Activated B cell treated with CpG ODN at 0.5 μM for 24 hours (primary cell): Measurements from ENCODE around the gene TPM2. TPM values are rescaled to one million over a fixed set of nuclear protein-coding genes. Genes with fewer than 3 reads are reported as not detected.

Source experiments
- ATAC-seq: fragments of 200-7000 bp; cut with Tn5 transposase; one replicate; pipeline ENCODE4 v1.10.0; 2021; ENCODE audit warnings: low read depth, mild to moderate bottlenecking, moderate library complexity
- CTCF ChIA-PET: fragments of 350-600 bp; sonication (Branson Sonifier 250); formaldehyde crosslinking; loops from one replicate; lab custom pipeline; 2021; ENCODE audit warnings: antibody characterized with exemption; lab: Charles Lee
- POLR2A ChIA-PET: fragments of 350-600 bp; sonication (Branson Sonifier 250); formaldehyde crosslinking; loops from one replicate; lab custom pipeline; 2021; ENCODE audit warnings: antibody characterized with exemption; lab: Charles Lee
- DNase-seq: peaks from one replicate; pipeline ENCODE4 v3.0.0; 2022
- H3K27ac Mint-ChIP-seq: one replicate; pipeline ENCODE4 v1.8.0; 2020; ENCODE audit warnings: mixed read lengths
- H3K27me3 Mint-ChIP-seq: one replicate; pipeline ENCODE4 v1.8.0; 2021; ENCODE audit warnings: mixed read lengths
- H3K36me3 Mint-ChIP-seq: one replicate; pipeline ENCODE4 v1.8.0; 2021; ENCODE audit warnings: low read depth, mixed read lengths
- H3K4me1 Mint-ChIP-seq: one replicate; pipeline ENCODE4 v1.8.0; 2021; ENCODE audit warnings: mixed read lengths
- H3K4me3 Mint-ChIP-seq: one replicate; pipeline ENCODE4 v1.8.0; 2020; ENCODE audit warnings: mild to moderate bottlenecking, mixed read lengths
- H3K9me3 Mint-ChIP-seq: one replicate; pipeline ENCODE4 v1.8.0; 2020; ENCODE audit warnings: mixed read lengths
- intact Hi-C: fragments of 100-400 bp; cut with micrococcal nuclease; formaldehyde crosslinking; loops from one replicate; pipeline ENCODE4 v1.15.1; 2024
- total RNA-seq: library from RNA; stranded (reverse); gene quantifications from 2 replicates; pipeline ENCODE4 v1.2.3, GENCODE V29; 2022
- TF ChIP-seq, protein P1 (sequence below): fragments of 200-600 bp; IDR thresholded peaks from one replicate; pipeline ENCODE4 v1.8.0; 2022; ENCODE audit warnings: antibody characterized with exemption, mild to moderate bottlenecking

The TPM2 gene
- total RNA-seq, 1 donor from 2014 or later: 2.0 TPM

DNA sequence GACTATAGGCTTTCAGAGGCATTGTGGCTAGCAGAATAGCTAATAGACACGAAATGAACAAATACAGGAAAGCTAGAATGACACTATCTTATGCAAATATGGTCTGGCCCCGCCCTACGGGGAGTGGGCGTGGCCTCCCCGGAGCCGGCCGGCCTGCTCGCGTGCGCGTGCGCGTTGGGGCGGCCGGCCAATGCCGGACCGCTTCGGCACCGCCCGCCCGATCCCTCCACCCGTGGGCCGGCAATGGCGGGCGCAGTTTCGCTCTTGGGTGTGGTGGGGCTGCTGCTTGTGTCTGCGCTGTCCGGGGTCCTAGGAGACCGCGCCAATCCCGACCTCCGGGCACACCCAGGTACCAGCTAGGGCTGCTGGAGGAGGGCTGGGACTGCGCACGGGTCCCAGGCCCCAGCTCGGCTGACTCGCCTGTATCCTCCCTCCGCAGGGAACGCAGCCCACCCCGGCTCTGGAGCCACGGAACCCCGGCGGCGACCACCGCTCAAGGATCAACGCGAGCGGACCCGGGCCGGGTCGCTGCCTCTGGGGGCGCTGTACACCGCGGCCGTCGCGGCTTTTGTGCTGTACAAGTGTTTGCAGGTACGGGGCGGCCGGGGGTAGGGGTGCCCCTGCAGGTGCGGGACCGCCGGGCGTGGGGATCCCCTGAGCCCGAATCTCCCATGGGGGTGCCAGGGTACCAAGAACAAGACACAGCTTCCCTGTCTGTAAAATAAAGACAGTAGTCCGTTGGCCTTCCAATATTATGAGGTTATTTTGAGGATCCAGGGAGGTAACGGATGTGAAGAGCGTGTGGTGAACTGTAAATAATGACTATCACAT lies 31.4 kb downstream of the TPM2 start, which contains the start of gene CCDC107:
Gene CCDC107, plus strand, starts transcription at position 156 of the 831 bp plus-strand sequence. Its CDS starts 88 bp downstream, at position 244.
- H3K36me3 Mint-ChIP-seq: peaks cover 33% of the 10 kb centered on the region
- CTCF ChIA-PET: interaction anchor here (0.8 to 12.0 kb wide), 18 partner anchors 11 to 130 kb away, joined by 3 to 127 read pairs (median 6); partner anchors contain the start of genes CD72, CREB3, GBA2 and RGP1
- peaks cover 5% of the 10 kb centered on the region for H3K27me3 Mint-ChIP-seq
- POLR2A ChIA-PET: interaction anchor here (0.5 to 18.0 kb wide), 26 partner anchors 8 to 555 kb away, joined by 3 to 549 read pairs (median 4); partner anchors contain the start of genes CD72, CREB3, FAM221B and HINT2
- H3K4me1 Mint-ChIP-seq: peaks cover 85% of the 10 kb centered on the region
- peak within 1 kb of the TSS; percentile 99 for H3K27ac Mint-ChIP-seq
- intact Hi-C loops: loop anchor here (1.0 to 2.0 kb wide), 7 partner anchors 22 to 670 kb away; partner anchors contain the start of genes CREB3, DNAJB5, HINT2 and TLN1
- TF ChIP-seq, protein P1, sequence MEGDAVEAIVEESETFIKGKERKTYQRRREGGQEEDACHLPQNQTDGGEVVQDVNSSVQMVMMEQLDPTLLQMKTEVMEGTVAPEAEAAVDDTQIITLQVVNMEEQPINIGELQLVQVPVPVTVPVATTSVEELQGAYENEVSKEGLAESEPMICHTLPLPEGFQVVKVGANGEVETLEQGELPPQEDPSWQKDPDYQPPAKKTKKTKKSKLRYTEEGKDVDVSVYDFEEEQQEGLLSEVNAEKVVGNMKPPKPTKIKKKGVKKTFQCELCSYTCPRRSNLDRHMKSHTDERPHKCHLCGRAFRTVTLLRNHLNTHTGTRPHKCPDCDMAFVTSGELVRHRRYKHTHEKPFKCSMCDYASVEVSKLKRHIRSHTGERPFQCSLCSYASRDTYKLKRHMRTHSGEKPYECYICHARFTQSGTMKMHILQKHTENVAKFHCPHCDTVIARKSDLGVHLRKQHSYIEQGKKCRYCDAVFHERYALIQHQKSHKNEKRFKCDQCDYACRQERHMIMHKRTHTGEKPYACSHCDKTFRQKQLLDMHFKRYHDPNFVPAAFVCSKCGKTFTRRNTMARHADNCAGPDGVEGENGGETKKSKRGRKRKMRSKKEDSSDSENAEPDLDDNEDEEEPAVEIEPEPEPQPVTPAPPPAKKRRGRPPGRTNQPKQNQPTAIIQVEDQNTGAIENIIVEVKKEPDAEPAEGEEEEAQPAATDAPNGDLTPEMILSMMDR: peak; percentile 20
- no peaks in the 10 kb centered on the region for H3K9me3 Mint-ChIP-seq
- H3K4me3 Mint-ChIP-seq: peak within 1 kb of the TSS; percentile 88
- DNase-seq (peak; percentile 89), ATAC-seq (peak; percentile 68)

DNA sequence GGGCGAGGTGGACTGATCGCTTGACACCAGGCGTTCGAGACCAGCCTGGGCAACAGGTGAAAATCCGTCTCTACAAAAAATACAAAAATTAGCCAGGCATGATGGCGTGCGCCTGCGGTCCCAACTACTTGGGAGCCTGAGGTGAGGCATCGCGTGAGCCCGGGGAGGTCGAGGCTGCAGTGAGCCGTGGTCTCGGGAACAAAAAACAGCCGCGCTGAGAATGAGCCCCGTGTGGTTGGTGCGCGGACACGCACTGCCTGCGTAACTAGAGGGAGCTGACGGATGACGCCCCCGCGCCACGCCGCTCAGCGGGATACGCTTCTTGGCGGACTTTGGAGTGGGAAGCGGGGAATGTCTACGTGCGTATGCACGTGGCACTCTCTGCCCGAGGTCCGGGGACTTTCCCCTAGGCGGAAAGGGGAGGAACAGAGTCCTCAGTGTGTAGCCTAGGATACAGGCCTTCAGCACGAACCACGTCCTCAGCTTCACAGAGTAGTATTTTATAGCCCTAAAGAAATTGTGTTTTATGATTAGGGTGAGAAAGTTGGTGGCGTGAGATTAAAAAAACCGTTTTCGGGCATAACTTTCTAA lies 32.1 kb downstream of the TPM2 start, which contains the start of gene RMRP:
Gene RMRP, minus strand, starts transcription at position 474 of the 591 bp plus-strand sequence.
- ChIA-PET POLR2A (interaction anchor here (0.5 to 18.0 kb wide), 25 partner anchors 8 to 555 kb away, joined by 3 to 549 read pairs (median 4); partner anchors contain the start of genes CD72, CREB3, FAM221B and HINT2), CTCF (interaction anchor here (0.9 to 12.0 kb wide), 16 partner anchors 10 to 99 kb away, joined by 3 to 127 read pairs (median 6); partner anchors contain the start of genes CD72, CREB3, GBA2 and RGP1)
- Mint-ChIP-seq H3K27me3 (peaks cover 5% of the 10 kb centered on the region), H3K27ac (peak within 1 kb of the TSS; percentile 99), H3K4me3 (peak within 1 kb of the TSS; percentile 88), H3K9me3 (no peaks in the 10 kb centered on the region), H3K4me1 (peaks cover 78% of the 10 kb centered on the region), H3K36me3 (peaks cover 33% of the 10 kb centered on the region)
- intact Hi-C loops: loop anchor here (1.0 to 2.0 kb wide), 12 partner anchors 8 to 669 kb away; partner anchors contain the start of genes ARHGEF39, CREB3, DNAJB5 and HINT2
- TF ChIP-seq, protein P1: no peak
- DNase-seq (peak; percentile 81), ATAC-seq (peak; percentile 81)

DNA sequence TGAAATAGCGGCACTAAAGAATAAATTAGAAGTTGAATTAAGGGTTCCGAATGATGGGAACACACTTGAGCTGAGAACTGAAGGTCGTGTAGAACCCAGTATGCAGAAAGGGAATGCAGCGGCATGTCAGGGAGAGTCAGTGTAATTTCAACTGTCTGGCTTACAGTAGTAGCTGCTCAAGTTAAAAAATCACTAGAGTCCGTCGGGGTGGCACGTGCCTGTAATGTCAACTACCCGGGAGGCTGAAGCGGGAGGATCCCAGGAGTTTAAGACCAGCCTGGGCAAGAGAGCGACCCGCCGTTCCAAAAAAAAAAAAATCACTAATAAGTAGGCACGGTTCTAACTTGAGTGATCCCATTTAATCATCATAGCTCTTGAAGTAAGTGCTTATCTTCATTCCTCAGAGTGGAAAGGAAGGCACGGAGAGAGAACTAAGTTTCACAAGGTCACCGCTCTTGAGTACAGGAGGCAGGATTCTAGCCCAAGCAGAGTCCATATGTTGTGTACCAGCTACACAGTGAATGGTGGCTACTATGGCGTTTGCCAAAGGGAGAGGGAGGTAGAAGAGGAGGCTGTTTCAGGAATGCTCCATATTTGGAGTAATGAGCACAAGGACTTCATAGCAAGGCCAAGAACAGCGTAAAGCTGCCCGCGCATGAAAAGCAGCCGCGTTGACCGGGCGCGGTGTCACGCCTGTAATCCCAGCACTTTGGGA lies 32.7 kb downstream of the TPM2 start:
- Mint-ChIP-seq H3K27ac (peak overlapping the region; percentile 99), H3K36me3 (peaks cover 32% of the 10 kb centered on the region), H3K27me3 (peaks cover 5% of the 10 kb centered on the region), H3K4me1 (peaks cover 74% of the 10 kb centered on the region), H3K4me3 (peak overlapping the region; percentile 88), H3K9me3 (no peaks in the 10 kb centered on the region)
- ChIA-PET CTCF (interaction anchor here (1.0 to 12.0 kb wide), 10 partner anchors 10 to 100 kb away, joined by 3 to 127 read pairs (median 7); partner anchors contain the start of genes CD72, CREB3, TESK1 and TLN1), POLR2A (interaction anchor here (0.6 to 18.0 kb wide), 17 partner anchors 8 to 172 kb away, joined by 3 to 549 read pairs (median 6); partner anchors contain the start of genes ARHGEF39, CD72, CREB3 and FAM221B)
- intact Hi-C loops: loop anchor here (1.0 to 2.0 kb wide), 5 partner anchors 8 to 540 kb away; partner anchors contain the start of gene ARHGEF39
- TF ChIP-seq, protein P1: no peak
- ATAC-seq: peak; percentile 3
- DNase-seq: no peak

DNA sequence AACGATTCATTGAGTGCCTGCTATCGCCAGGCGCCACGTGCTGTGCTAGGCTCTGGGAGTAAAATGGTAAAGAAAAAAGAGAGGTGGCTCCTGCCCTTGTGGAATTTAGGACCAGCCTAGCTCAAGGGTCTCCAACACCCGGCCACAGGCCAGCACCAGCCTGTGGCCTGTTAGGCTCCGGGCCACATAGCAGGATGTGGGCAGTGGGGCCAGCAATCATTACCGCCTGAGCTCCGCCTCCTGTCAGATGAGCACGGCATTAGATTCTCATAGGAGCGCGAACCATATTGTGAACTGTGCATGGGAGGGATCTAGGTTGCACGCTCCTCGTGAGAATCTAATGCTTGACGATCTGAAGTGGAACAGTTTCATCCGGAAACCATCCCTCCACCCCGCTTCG lies 33.4 kb downstream of the TPM2 start:
- Mint-ChIP-seq H3K27ac (peak overlapping the region; percentile 99), H3K36me3 (peaks cover 29% of the 10 kb centered on the region), H3K9me3 (no peaks in the 10 kb centered on the region), H3K4me1 (peaks cover 76% of the 10 kb centered on the region), H3K4me3 (peak overlapping the region; percentile 88), H3K27me3 (peaks cover 5% of the 10 kb centered on the region)
- TF ChIP-seq, protein P1: no peak
- ATAC-seq (no peak), DNase-seq (no peak)
- ChIA-PET CTCF (interaction anchor here (1.0 to 12.0 kb wide), 4 partner anchors 9 to 41 kb away, joined by 3 to 127 read pairs (median 38); partner anchors contain the start of gene CD72), POLR2A (interaction anchor here (1.1 to 18.0 kb wide), 6 partner anchors 9 to 71 kb away, joined by 3 to 549 read pairs (median 27); partner anchors contain the start of genes ARHGEF39, CD72 and TESK1)
- intact Hi-C loops: loop anchor here (2.0 kb wide), 1 partner anchor 540 kb away; no protein-coding TSS in a partner anchor
